ENCODE results near the gene MYPN.

Gene MYPN

GRCh38 chr10:68137171-68137570 is 27.9 kb downstream of the MYPN start:
- TF ChIP-seq, protein P1, sequence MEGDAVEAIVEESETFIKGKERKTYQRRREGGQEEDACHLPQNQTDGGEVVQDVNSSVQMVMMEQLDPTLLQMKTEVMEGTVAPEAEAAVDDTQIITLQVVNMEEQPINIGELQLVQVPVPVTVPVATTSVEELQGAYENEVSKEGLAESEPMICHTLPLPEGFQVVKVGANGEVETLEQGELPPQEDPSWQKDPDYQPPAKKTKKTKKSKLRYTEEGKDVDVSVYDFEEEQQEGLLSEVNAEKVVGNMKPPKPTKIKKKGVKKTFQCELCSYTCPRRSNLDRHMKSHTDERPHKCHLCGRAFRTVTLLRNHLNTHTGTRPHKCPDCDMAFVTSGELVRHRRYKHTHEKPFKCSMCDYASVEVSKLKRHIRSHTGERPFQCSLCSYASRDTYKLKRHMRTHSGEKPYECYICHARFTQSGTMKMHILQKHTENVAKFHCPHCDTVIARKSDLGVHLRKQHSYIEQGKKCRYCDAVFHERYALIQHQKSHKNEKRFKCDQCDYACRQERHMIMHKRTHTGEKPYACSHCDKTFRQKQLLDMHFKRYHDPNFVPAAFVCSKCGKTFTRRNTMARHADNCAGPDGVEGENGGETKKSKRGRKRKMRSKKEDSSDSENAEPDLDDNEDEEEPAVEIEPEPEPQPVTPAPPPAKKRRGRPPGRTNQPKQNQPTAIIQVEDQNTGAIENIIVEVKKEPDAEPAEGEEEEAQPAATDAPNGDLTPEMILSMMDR (IDR thresholded peaks at IDR 0.05) = no peak

DNA sequence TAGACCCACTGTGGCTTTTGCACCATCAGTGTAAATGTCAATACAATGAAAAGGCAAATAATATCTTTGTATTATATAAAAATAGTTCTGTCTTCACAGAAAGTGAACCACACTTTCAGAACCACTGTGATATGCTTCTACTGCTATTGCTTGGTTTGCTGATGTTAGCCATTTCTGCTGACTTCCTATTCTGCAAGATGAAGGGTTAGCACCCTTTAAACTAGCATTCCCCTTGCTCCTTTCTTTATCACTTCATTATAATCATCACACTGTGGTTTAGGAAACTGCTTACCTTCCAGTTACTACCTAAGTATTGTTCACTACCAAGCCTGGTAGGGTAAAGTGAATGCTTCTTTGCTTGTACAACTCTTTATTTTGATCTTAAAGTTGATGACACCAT is 29.2 kb downstream of the MYPN start:
- TF ChIP-seq, protein P1 (IDR thresholded peaks at IDR 0.05) = no peak

DNA sequence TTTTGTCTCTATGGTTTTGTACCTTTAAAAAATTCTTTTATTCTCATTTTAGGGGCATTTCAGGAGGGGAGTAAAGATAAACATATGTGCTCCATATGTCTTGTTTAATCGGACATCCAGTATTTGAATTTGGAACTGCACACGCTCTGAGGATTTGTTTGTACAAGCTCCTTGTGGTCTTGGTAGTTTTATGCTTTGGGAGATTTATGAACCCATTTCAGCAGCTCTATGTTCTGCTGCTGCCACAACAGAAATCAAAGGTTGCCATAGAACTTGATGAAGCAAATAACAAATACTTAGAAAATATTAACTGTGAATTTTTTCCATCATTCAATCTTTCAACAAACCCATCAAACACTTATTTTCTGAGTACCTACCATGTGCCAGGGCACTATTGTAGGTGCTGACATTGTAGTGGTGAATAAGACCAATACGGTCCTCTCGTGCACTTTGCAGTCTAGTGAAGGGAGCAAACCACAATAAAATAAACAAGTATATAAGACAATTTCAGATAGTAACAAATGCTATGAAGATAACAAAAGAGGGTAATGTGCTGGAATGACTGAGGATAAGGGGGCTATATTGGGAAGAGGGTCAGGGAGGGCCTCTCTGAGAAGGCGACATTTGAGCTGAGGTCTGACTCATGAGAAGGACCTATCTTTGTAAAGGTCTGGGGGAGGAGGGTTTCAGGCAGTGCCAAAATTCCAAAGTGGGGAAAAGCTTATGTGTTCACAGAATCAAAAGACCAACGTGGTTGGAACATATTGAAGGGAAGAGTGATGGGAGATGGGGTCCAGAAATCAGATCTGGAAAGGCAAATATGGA is 30.4 kb downstream of the MYPN start:
- TF ChIP-seq, protein P1 (IDR thresholded peaks at IDR 0.05) = no peak

- TF ChIP-seq, protein P1 (IDR thresholded peaks at IDR 0.05) = no peak
Observed at GRCh38 chr10:68142761-68143160, 33.5 kb downstream of the MYPN start.

DNA sequence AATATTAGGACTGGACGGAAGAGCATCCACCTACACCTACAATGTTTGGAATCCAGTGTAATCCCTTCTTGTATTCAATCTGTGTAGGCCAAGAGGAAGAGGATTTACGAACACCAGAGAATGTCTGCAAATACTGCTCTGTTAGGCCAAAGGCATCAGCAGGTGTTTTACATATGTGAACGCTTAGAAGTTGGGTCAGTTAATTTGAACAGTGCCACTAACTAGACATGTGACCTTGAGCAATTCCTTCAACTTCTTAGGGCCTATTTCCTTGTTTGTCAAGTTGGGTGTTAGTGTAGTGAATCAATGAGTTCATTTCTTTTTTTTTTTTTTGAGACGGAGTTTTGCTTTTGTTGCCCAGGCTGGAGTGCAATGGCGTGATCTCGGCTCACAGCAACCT is 35.4 kb downstream of the MYPN start:
- TF ChIP-seq, protein P1 (IDR thresholded peaks at IDR 0.05) = no peak

DNA sequence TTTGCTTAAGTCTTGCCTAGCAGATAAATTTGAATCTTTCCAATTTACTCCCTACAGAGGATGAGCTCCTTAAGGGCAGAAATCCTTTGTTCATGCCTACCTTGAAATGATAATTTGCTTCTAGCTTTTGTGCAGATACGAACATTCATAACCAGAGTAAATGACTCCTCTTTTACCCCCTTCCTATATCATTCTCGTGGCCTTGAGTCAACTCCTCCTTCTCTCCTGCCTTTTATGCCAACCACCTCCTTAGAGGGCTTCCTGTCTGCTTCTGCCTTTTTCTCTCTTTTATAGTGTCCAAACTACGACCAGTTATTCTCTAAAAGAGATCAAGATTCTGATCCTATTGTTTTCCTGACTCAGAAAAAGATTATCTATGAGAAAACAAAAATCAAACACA is 36.4 kb downstream of the MYPN start:
- TF ChIP-seq, protein P1 (IDR thresholded peaks at IDR 0.05) = no peak

- TF ChIP-seq, protein P1 (IDR thresholded peaks at IDR 0.05) = no peak
Observed at GRCh38 chr10:68146133-68146532, 36.8 kb downstream of the MYPN start.
